Skeletal muscle satellite cell (primary cell): ENCODE measurements around the gene SLC38A7.
A peak's percentile ranks its signal among the peaks of the same experiment; 100 is the strongest.
"Not testable (repeated sequence)": the region's sequence is repeated elsewhere in the genome, so short reads cannot be mapped to it uniquely, and the experiment has no call there.

Source experiments
- H3K27me3 ChIP-seq: 2 replicates; pipeline ENCODE4 v1.7.0; 2013; ENCODE audit warnings: low read length; ENCODE audit not compliant: control insufficient read depth, insufficient read depth
- H3K36me3 ChIP-seq: 2 replicates; pipeline ENCODE4 v1.7.0; 2013; ENCODE audit warnings: mild to moderate bottlenecking, control low read depth, low read length; ENCODE audit not compliant: insufficient read depth
- H3K4me1 ChIP-seq: 2 replicates; pipeline ENCODE4 v1.7.0; 2013; ENCODE audit warnings: low read length; ENCODE audit not compliant: control insufficient read depth, insufficient read depth
- H3K4me2 ChIP-seq: 2 replicates; pipeline ENCODE4 v1.7.0; 2013; ENCODE audit warnings: mild to moderate bottlenecking, low read length
- H3K4me3 ChIP-seq: 2 replicates; pipeline ENCODE4 v1.7.0; 2013; ENCODE audit warnings: low read length
- H3K9ac ChIP-seq: 2 replicates; pipeline ENCODE4 v1.7.0; 2013; ENCODE audit warnings: mild to moderate bottlenecking, low read depth, low read length, moderate library complexity
- H3K9me3 ChIP-seq: replicated peaks from 2 replicates; pipeline ENCODE4 v1.7.0; 2013; ENCODE audit warnings: mild to moderate bottlenecking, control low read depth, low read length

The SLC38A7 gene

GRCh38 chr16:58644765-58645487 is 39.6 kb downstream of the SLC38A7 start:
- Histone ChIP-seq H3K4me2 (no peak overlapping the region), H3K27me3 (no peaks in the 10 kb centered on the region), H3K4me1 (no peaks in the 10 kb centered on the region), H3K36me3 (no peaks in the 10 kb centered on the region), H3K9ac (no peak overlapping the region), H3K4me3 (no peak overlapping the region), H3K9me3 (no peaks in the 10 kb centered on the region)

- no peak overlapping the region for H3K4me2 ChIP-seq
- H3K9ac ChIP-seq: no peak overlapping the region
- H3K9me3 ChIP-seq: no peaks in the 10 kb centered on the region
- H3K4me1 ChIP-seq: no peaks in the 10 kb centered on the region
- no peaks in the 10 kb centered on the region for H3K27me3 ChIP-seq
- no peaks in the 10 kb centered on the region for H3K36me3 ChIP-seq
- no peak overlapping the region for H3K4me3 ChIP-seq
Observed at GRCh38 chr16:58644108-58644507, 40.5 kb downstream of the SLC38A7 start.

GRCh38 chr16:58640949-58641348 is 43.6 kb downstream of the SLC38A7 start:
- Histone ChIP-seq H3K27me3 (no peaks in the 10 kb centered on the region), H3K4me3 (no peak overlapping the region), H3K9ac (no peak overlapping the region), H3K9me3 (no peaks in the 10 kb centered on the region), H3K36me3 (no peaks in the 10 kb centered on the region), H3K4me1 (peaks cover 11% of the 10 kb centered on the region), H3K4me2 (no peak overlapping the region)

GRCh38 chr16:58639836-58640235 is 44.7 kb downstream of the SLC38A7 start:
- Histone ChIP-seq H3K36me3 (no peaks in the 10 kb centered on the region), H3K4me1 (peaks cover 11% of the 10 kb centered on the region), H3K27me3 (no peaks in the 10 kb centered on the region), H3K9me3 (no peaks in the 10 kb centered on the region), H3K9ac (no peak overlapping the region), H3K4me3 (no peak overlapping the region), H3K4me2 (no peak overlapping the region)

- Histone ChIP-seq H3K4me1 (peaks cover 11% of the 10 kb centered on the region), H3K4me2 (no peak overlapping the region), H3K36me3 (no peaks in the 10 kb centered on the region), H3K9ac (no peak overlapping the region), H3K9me3 (no peaks in the 10 kb centered on the region), H3K4me3 (no peak overlapping the region), H3K27me3 (no peaks in the 10 kb centered on the region)
Observed at GRCh38 chr16:58639230-58639629, 45.3 kb downstream of the SLC38A7 start.

GRCh38 chr16:58638148-58639036 is 46.2 kb downstream of the SLC38A7 start:
- Histone ChIP-seq H3K4me1 (peaks cover 11% of the 10 kb centered on the region), H3K9ac (peak overlapping the region; percentile 43), H3K4me3 (no peak overlapping the region), H3K36me3 (no peaks in the 10 kb centered on the region), H3K9me3 (no peaks in the 10 kb centered on the region), H3K27me3 (no peaks in the 10 kb centered on the region), H3K4me2 (peak overlapping the region; percentile 12)

- not testable (repeated sequence) for H3K4me3 ChIP-seq, H3K27me3 ChIP-seq, H3K36me3 ChIP-seq, H3K4me2 ChIP-seq, H3K9me3 ChIP-seq, H3K9ac ChIP-seq
- H3K4me1 ChIP-seq: peaks cover 11% of the 10 kb centered on the region
Observed at GRCh38 chr16:58637021-58637420, 47.5 kb downstream of the SLC38A7 start.

- no peaks in the 10 kb centered on the region for H3K27me3 ChIP-seq
Observed at GRCh38 chr16:58636466-58636865, 48.1 kb downstream of the SLC38A7 start.

GRCh38 chr16:58635502-58635901 is 49.1 kb downstream of the SLC38A7 start:
- H3K9ac ChIP-seq: no peak overlapping the region
- H3K4me3 ChIP-seq: no peak overlapping the region

More at GRCh38 chr16:58636466-58636865, 48.1 kb downstream of the SLC38A7 start:
- Histone ChIP-seq H3K9me3 (no peaks in the 10 kb centered on the region), H3K36me3 (no peaks in the 10 kb centered on the region), H3K4me1 (peaks cover 11% of the 10 kb centered on the region), H3K4me2 (no peak overlapping the region), H3K9ac (no peak overlapping the region), H3K4me3 (no peak overlapping the region)

GRCh38 chr16:58634265-58634802 is 50.2 kb downstream of the SLC38A7 start:
- no peaks in the 10 kb centered on the region for H3K9me3 ChIP-seq
- no peak overlapping the region for H3K4me3 ChIP-seq
- H3K4me2 ChIP-seq: no peak overlapping the region
- H3K9ac ChIP-seq: no peak overlapping the region
- H3K27me3 ChIP-seq: no peaks in the 10 kb centered on the region
- no peaks in the 10 kb centered on the region for H3K36me3 ChIP-seq
- peaks cover 13% of the 10 kb centered on the region for H3K4me1 ChIP-seq

More at GRCh38 chr16:58635502-58635901, 49.1 kb downstream of the SLC38A7 start:
- peaks cover 11% of the 10 kb centered on the region for H3K4me1 ChIP-seq
- H3K9me3 ChIP-seq: no peaks in the 10 kb centered on the region
- no peak overlapping the region for H3K4me2 ChIP-seq
- no peaks in the 10 kb centered on the region for H3K27me3 ChIP-seq
- H3K36me3 ChIP-seq: no peaks in the 10 kb centered on the region

GRCh38 chr16:58629733-58630640 is 54.6 kb downstream of the SLC38A7 start, which contains the start of gene CNOT1:
TSS of gene CNOT1 (minus strand) at chr16:58629826. CDS start at chr16:58599337, 30,489 bp downstream.
- H3K4me1 ChIP-seq: peaks cover 11% of the 10 kb centered on the region
- no peaks in the 10 kb centered on the region for H3K27me3 ChIP-seq
- no peaks in the 10 kb centered on the region for H3K9me3 ChIP-seq
- H3K9ac ChIP-seq: peak within 1 kb of the TSS; percentile 96
- no peaks in the 10 kb centered on the region for H3K36me3 ChIP-seq
- peak within 1 kb of the TSS; percentile 93 for H3K4me2 ChIP-seq
- H3K4me3 ChIP-seq: peak within 1 kb of the TSS; percentile 92
